Karpas-422 (cell line): Measurements from ENCODE around the gene HGS. TPM values are rescaled to one million over a fixed set of nuclear protein-coding genes. Genes with fewer than 3 reads are reported as not detected.

ENCODE experiments used
- small RNA-seq: library from RNA; depleted of rRNA; stranded (forward); fragments of <200 nt; gene quantifications from one replicate; pipeline ENCODE3, GENCODE V24; 2014
- total RNA-seq: library from RNA; depleted of rRNA; stranded (reverse); fragments of >200 nt; shearing (Covaris generic); gene quantifications from 2 replicates; pipeline ENCODE4 v1.2.3, GENCODE V29; 2014; ENCODE audit warnings: low replicate concordance; rRNA removed

Gene HGS
- total RNA-seq, 1 experiment from 2014 or later, result 57.2 TPM

Small RNA genes within 50 kb of the gene (small RNA-seq; reads per million reads assigned to genes)
- gene MIR6786, result not detected

Other genes starting within 250 kb of the HGS start
- gene ACTG1, start 171.2 kb upstream of the HGS start, total RNA-seq, result 2,634 and 2,913 TPM in 2 replicates
- gene FSCN2, start 155.6 kb upstream of the HGS start, total RNA-seq, result 0.63 and 1.2 TPM in 2 replicates
- 14.8 and 30.9 TPM in 2 replicates for gene FAAP100, start 131.7 kb upstream of the HGS start, total RNA-seq
- 32.4 and 50.3 TPM in 2 replicates for gene NPLOC4, start 46.9 kb upstream of the HGS start, total RNA-seq
- gene TSPAN10, start 46.8 kb upstream of the HGS start, total RNA-seq, result 1.5 and 1.7 TPM in 2 replicates
- gene PDE6G, start 27.5 kb upstream of the HGS start, total RNA-seq, result 1.6 and 2.7 TPM in 2 replicates
- 78.7 and 122 TPM in 2 replicates for gene OXLD1, start 17.4 kb upstream of the HGS start, total RNA-seq
- 8.1 and 31.9 TPM in 2 replicates for gene CCDC137, start 17.3 kb upstream of the HGS start, total RNA-seq
- 22.4 and 40.7 TPM in 2 replicates for gene ARL16, start 214 bp upstream of the HGS start, total RNA-seq
- 13.6 and 39.8 TPM in 2 replicates for gene MRPL12, start 19.4 kb downstream of the HGS start, total RNA-seq
- gene SLC25A10, start 28.3 kb downstream of the HGS start, total RNA-seq, result 8.6 and 15.0 TPM in 2 replicates
- not detected in 2 replicates for gene GCGR, start 120.1 kb downstream of the HGS start, total RNA-seq
- 55.9 and 99.9 TPM in 2 replicates for gene MCRIP1, start 149.3 kb downstream of the HGS start, total RNA-seq
- gene PPP1R27, start 151.0 kb downstream of the HGS start, total RNA-seq, result 0.25 TPM in 1 of 2 replicates, not detected in the other
- gene P4HB, start 176.5 kb downstream of the HGS start, total RNA-seq, result 175 and 263 TPM in 2 replicates
- 68.5 and 119 TPM in 2 replicates for gene ARHGDIA, start 187.3 kb downstream of the HGS start, total RNA-seq
- gene ALYREF, start 207.6 kb downstream of the HGS start, total RNA-seq, result 70.1 and 191 TPM in 2 replicates
- gene ANAPC11, start 207.7 kb downstream of the HGS start, total RNA-seq, result 87.1 and 132 TPM in 2 replicates
- gene NPB, start 218.2 kb downstream of the HGS start, total RNA-seq, result 0.07 TPM in 1 of 2 replicates, not detected in the other
- gene PCYT2, start 227.4 kb downstream of the HGS start, total RNA-seq, result 20.9 and 72.3 TPM in 2 replicates
- gene SIRT7, start 234.2 kb downstream of the HGS start, total RNA-seq, result 19.6 and 33.7 TPM in 2 replicates
- gene MAFG, start 243.7 kb downstream of the HGS start, total RNA-seq, result 10.9 and 14.9 TPM in 2 replicates